GM12878 (cell line): Measurements from ENCODE around the gene CTIF.

Experiments
- CTCF ChIP-seq, 3 experiments: IDR thresholded peaks in 2 of 3; conservative IDR thresholded peaks in 1 of 3; 2 replicates each; pipeline ENCODE4 v1.5.1; 2011; ENCODE audit warnings: low read depth in 3 of 3, low read length in 3 of 3, mild to moderate bottlenecking in 3 of 3, control low read depth in 2 of 3, moderate library complexity in 2 of 3, inconsistent platforms in 1 of 3, mixed read lengths in 1 of 3; ENCODE audit not compliant: control insufficient read depth in 2 of 3, insufficient read depth in 1 of 3; ENCODE audit errors: extremely low read depth in 1 of 3
- EP300 ChIP-seq, 2 experiments: fragments of 150-350 bp in 1 of 2; IDR thresholded peaks; 2 replicates each; pipeline ENCODE4 v1.6.1; 2011 to 2012; ENCODE audit warnings: low read depth in 2 of 2, low read length in 2 of 2, borderline replicate concordance in 1 of 2, improper control_type of control experiment in 1 of 2, inconsistent platforms in 1 of 2; ENCODE audit not compliant: control insufficient read depth in 1 of 2
- HCFC1 ChIP-seq: fragments of 150-350 bp; IDR thresholded peaks from 2 replicates; pipeline ENCODE4 v1.6.1; 2014; ENCODE audit warnings: low read length
- MYC ChIP-seq: IDR thresholded peaks from 2 replicates; pipeline ENCODE4 v1.6.1; 2011; ENCODE audit warnings: mild to moderate bottlenecking, low read length, moderate library complexity, inconsistent platforms; ENCODE audit not compliant: insufficient read depth, insufficient replicate concordance, insufficient read length, severe bottlenecking
- NR2C2 ChIP-seq: IDR thresholded peaks from 2 replicates; pipeline ENCODE4 v1.6.1; 2011; ENCODE audit warnings: borderline replicate concordance, low read depth; ENCODE audit not compliant: control insufficient read depth, insufficient read length
- POLR2A ChIP-seq: IDR thresholded peaks from 2 replicates; pipeline ENCODE4 v1.6.1; 2011; ENCODE audit warnings: low read depth, mild to moderate bottlenecking, low read length
- SMC3 ChIP-seq: IDR thresholded peaks from 2 replicates; pipeline ENCODE4 v1.6.1; 2011; ENCODE audit warnings: low read length, improper control_type of control experiment, borderline replicate concordance

- TF ChIP-seq MYC (no peak), SMC3 (no peak), EP300 (IDR thresholded peaks at IDR 0.05; ENCODE audit: borderline replicate concordance in 1 of 2, control insufficient read depth in 1 of 2, low read depth in 2 of 2, low read length in 2 of 2) (no peak), POLR2A (no peak), CTCF (IDR thresholded peaks at IDR 0.05 in 2 of 3, conservative IDR thresholded peaks at IDR 0.05 in 1 of 3; ENCODE audit: control insufficient read depth in 2 of 3, extremely low read depth in 1 of 3, insufficient read depth in 1 of 3, low read depth in 3 of 3, low read length in 3 of 3) (no peak), NR2C2 (no peak), HCFC1 (no peak)
These were observed 307.6 kb downstream of the CTIF start for GRCh38 chr18:48846423-48846932.
